ENCODE measurements around the gene EIF4E1B.

EIF4E1B gene

GRCh38 chr5:176670449-176670848 lies 40.0 kb downstream of the EIF4E1B start:
- no peak for DNase-seq (ENCODE audit: extremely low spot score)
- POLR2A ChIA-PET: no interaction called here
- no peak for TF ChIP-seq CTCF (IDR thresholded peaks at IDR 0.05; ENCODE audit: control extremely low read depth, extremely low read depth, low read depth, missing control alignments)
- CTCF ChIA-PET: interaction anchor here (0.7 to 15.2 kb wide), 3 partner anchors 11 to 146 kb away, joined by 3 to 158 read pairs (median 3); no protein-coding TSS in a partner anchor

GRCh38 chr5:176671399-176671798 lies 40.9 kb downstream of the EIF4E1B start:
- no peak for TF ChIP-seq CTCF (IDR thresholded peaks at IDR 0.05; ENCODE audit: control extremely low read depth, extremely low read depth, low read depth, missing control alignments)
- ChIA-PET CTCF (interaction anchor here (15.2 kb wide), 1 partner anchor 12 kb away, joined by 158 read pairs; no protein-coding TSS in a partner anchor), POLR2A (no interaction called here)
- no peak for DNase-seq (ENCODE audit: extremely low spot score)

- ChIA-PET CTCF (interaction anchor here (15.2 kb wide), 1 partner anchor 12 kb away, joined by 158 read pairs; no protein-coding TSS in a partner anchor), POLR2A (no interaction called here)
- no peak for DNase-seq (ENCODE audit: extremely low spot score)
- TF ChIP-seq CTCF (IDR thresholded peaks at IDR 0.05; ENCODE audit: control extremely low read depth, extremely low read depth, low read depth, missing control alignments): no peak
Measured at GRCh38 chr5:176671890-176672747, 41.6 kb downstream of the EIF4E1B start.

GRCh38 chr5:176673651-176674583 lies 43.4 kb downstream of the EIF4E1B start:
- DNase-seq (ENCODE audit: extremely low spot score): no peak
- ChIA-PET POLR2A (no interaction called here), CTCF (interaction anchor here (15.2 kb wide), 1 partner anchor 14 kb away, joined by 158 read pairs; no protein-coding TSS in a partner anchor)
- no peak for TF ChIP-seq CTCF (IDR thresholded peaks at IDR 0.05; ENCODE audit: control extremely low read depth, extremely low read depth, low read depth, missing control alignments)

GRCh38 chr5:176674799-176675198 lies 44.3 kb downstream of the EIF4E1B start:
- no peak for TF ChIP-seq CTCF (IDR thresholded peaks at IDR 0.05; ENCODE audit: control extremely low read depth, extremely low read depth, low read depth, missing control alignments)
- POLR2A ChIA-PET: no interaction called here
- CTCF ChIA-PET: interaction anchor here (15.2 kb wide), 1 partner anchor 15 kb away, joined by 158 read pairs; no protein-coding TSS in a partner anchor
- DNase-seq (ENCODE audit: extremely low spot score): no peak
